Stimulated activated CD4-positive, alpha-beta T cell treated with anti-CD3 and anti-CD28 coated beads, Interleukin-15, amount 100 ng/mL, for 48 hours (primary cell): Measurements from ENCODE around the gene BAIAP3.
A peak's percentile ranks its signal among the peaks of the same experiment; 100 is the strongest.

Experiments used
- DNase-seq, 2 donors: peaks; one replicate each; pipeline ENCODE4 v3.0.0-alpha.2; 2020; ENCODE audit warnings: low read depth in 2 of 2

Gene BAIAP3

GRCh38 chr16:1299012-1299867, 34.2 kb upstream of the BAIAP3 start:
- DNase-seq: no peak

GRCh38 chr16:1299868-1300203, 33.6 kb upstream of the BAIAP3 start:
- no peak for DNase-seq

GRCh38 chr16:1300664-1301476, 32.6 kb upstream of the BAIAP3 start:
- peak; percentile 50 to 73 for DNase-seq

- DNase-seq: no peak
These were observed 31.9 kb upstream of the BAIAP3 start for GRCh38 chr16:1301562-1301961.

GRCh38 chr16:1305823-1306222, 27.6 kb upstream of the BAIAP3 start:
- DNase-seq: no peak

GRCh38 chr16:1306334-1306733, 27.1 kb upstream of the BAIAP3 start:
- DNase-seq: no peak

- DNase-seq: no peak
These were observed 25.1 kb upstream of the BAIAP3 start for GRCh38 chr16:1308036-1308976.

- peak; percentile 94 to 96 for DNase-seq
These were observed 24.2 kb upstream of the BAIAP3 start, which contains the start of gene UBE2I for GRCh38 chr16:1308977-1309885. TSS of gene UBE2I (plus strand) at chr16:1309636. CDS start at chr16:1314031, 4,395 bp downstream.

- peak in 1 of 2 donors; percentile 45 for DNase-seq
These were observed 23.3 kb upstream of the BAIAP3 start for GRCh38 chr16:1309888-1310831.

GRCh38 chr16:1310832-1311200, 22.6 kb upstream of the BAIAP3 start:
- DNase-seq: no peak

- DNase-seq: no peak
These were observed 22.2 kb upstream of the BAIAP3 start for GRCh38 chr16:1311212-1311737.

GRCh38 chr16:1311738-1312466, 21.5 kb upstream of the BAIAP3 start:
- no peak for DNase-seq

- no peak for DNase-seq
These were observed 21.0 kb upstream of the BAIAP3 start for GRCh38 chr16:1312467-1312816.

- DNase-seq: no peak
These were observed 20.5 kb upstream of the BAIAP3 start for GRCh38 chr16:1312903-1313302.

GRCh38 chr16:1313721-1314369, 19.6 kb upstream of the BAIAP3 start:
- DNase-seq: no peak

GRCh38 chr16:1314399-1315068, 18.9 kb upstream of the BAIAP3 start:
- DNase-seq: no peak
